HUES48 (cell line): ENCODE measurements around the gene SSNA1.

ENCODE experiments used
- H3K27ac ChIP-seq: one replicate; pipeline ENCODE4 v1.7.0; 2013; ENCODE audit warnings: low read depth, low read length, inconsistent platforms
- H3K27me3 ChIP-seq: 2 replicates; pipeline ENCODE4 v1.6.1; 2013; ENCODE audit warnings: mild to moderate bottlenecking, low read length; ENCODE audit not compliant: control insufficient read depth, insufficient read depth
- H3K36me3 ChIP-seq: 2 replicates; pipeline ENCODE4 v1.6.1; 2013; ENCODE audit warnings: low read length; ENCODE audit not compliant: control insufficient read depth, insufficient read depth
- H3K4me1 ChIP-seq: 2 replicates; pipeline ENCODE4 v1.6.1; 2013; ENCODE audit warnings: mild to moderate bottlenecking, low read length; ENCODE audit not compliant: control insufficient read depth, insufficient read depth
- H3K4me3 ChIP-seq: 2 replicates; pipeline ENCODE4 v1.5.1; 2013; ENCODE audit warnings: mild to moderate bottlenecking, low read depth, low read length
- H3K9ac ChIP-seq: 2 replicates; pipeline ENCODE4 v1.6.1; 2013; ENCODE audit warnings: mild to moderate bottlenecking, low read depth, low read length, moderate library complexity
- H3K9me3 ChIP-seq: 2 replicates; pipeline ENCODE4 v1.6.1; 2013; ENCODE audit warnings: low read length; ENCODE audit not compliant: control insufficient read depth, insufficient read depth

SSNA1 gene

GRCh38 chr9:137226338-137227053, 38.0 kb downstream of the SSNA1 start:
- Histone ChIP-seq H3K9me3 (no peaks in the 10 kb centered on the region), H3K4me1 (peaks cover 3% of the 10 kb centered on the region; the same call in 1 of the 2 replicates), H3K4me3 (no peak overlapping the region), H3K9ac (no peak overlapping the region), H3K27me3 (peaks cover 5% of the 10 kb centered on the region), H3K27ac (no peak overlapping the region), H3K36me3 (no peaks in the 10 kb centered on the region)

GRCh38 chr9:137227054-137227852, 38.8 kb downstream of the SSNA1 start, which contains the start of gene RNF224:
RNF224 (plus strand) TSS chr9:137227502; CDS start chr9:137228336, 834 bp downstream.
- peaks cover 5% of the 10 kb centered on the region for H3K27me3 ChIP-seq
- H3K9me3 ChIP-seq, result no peaks in the 10 kb centered on the region
- H3K4me3 ChIP-seq, result no peak within 1 kb of the TSS
- H3K9ac ChIP-seq, result no peak within 1 kb of the TSS
- no peaks in the 10 kb centered on the region for H3K36me3 ChIP-seq
- H3K4me1 ChIP-seq, result peaks cover 3% of the 10 kb centered on the region; the same call in 1 of the 2 replicates
- H3K27ac ChIP-seq, result no peak within 1 kb of the TSS

GRCh38 chr9:137227853-137228505, 39.5 kb downstream of the SSNA1 start:
- no peak overlapping the region for H3K9ac ChIP-seq
- H3K9me3 ChIP-seq, result no peaks in the 10 kb centered on the region
- H3K4me3 ChIP-seq, result no peak overlapping the region
- H3K4me1 ChIP-seq, result peaks cover 3% of the 10 kb centered on the region; the same call in 1 of the 2 replicates
- no peaks in the 10 kb centered on the region for H3K36me3 ChIP-seq
- H3K27me3 ChIP-seq, result no peaks in the 10 kb centered on the region
- H3K27ac ChIP-seq, result no peak overlapping the region

- H3K4me3 ChIP-seq, result no peak overlapping the region
- H3K9me3 ChIP-seq, result no peaks in the 10 kb centered on the region
- no peak overlapping the region for H3K9ac ChIP-seq
- H3K27ac ChIP-seq, result no peak overlapping the region
- H3K36me3 ChIP-seq, result no peaks in the 10 kb centered on the region
- peaks cover 3% of the 10 kb centered on the region; the same call in 1 of the 2 replicates for H3K4me1 ChIP-seq
- H3K27me3 ChIP-seq, result no peaks in the 10 kb centered on the region
Observed at GRCh38 chr9:137228506-137228967, 40.1 kb downstream of the SSNA1 start.

- Histone ChIP-seq H3K27ac (no peak overlapping the region), H3K4me1 (no peaks in the 10 kb centered on the region), H3K9me3 (no peaks in the 10 kb centered on the region), H3K36me3 (no peaks in the 10 kb centered on the region), H3K9ac (no peak overlapping the region), H3K27me3 (no peaks in the 10 kb centered on the region), H3K4me3 (no peak overlapping the region)
Observed at GRCh38 chr9:137228968-137229896, 40.8 kb downstream of the SSNA1 start.

GRCh38 chr9:137229903-137230704, 41.6 kb downstream of the SSNA1 start:
- Histone ChIP-seq H3K27ac (no peak overlapping the region), H3K4me3 (no peak overlapping the region), H3K4me1 (no peaks in the 10 kb centered on the region), H3K9ac (no peak overlapping the region), H3K36me3 (no peaks in the 10 kb centered on the region), H3K27me3 (no peaks in the 10 kb centered on the region), H3K9me3 (no peaks in the 10 kb centered on the region)

GRCh38 chr9:137230705-137231371, 42.4 kb downstream of the SSNA1 start, which contains the start of gene SLC34A3:
SLC34A3 (plus strand) TSS chr9:137230901; CDS start chr9:137231703, 802 bp downstream.
- H3K9ac ChIP-seq, result no peak within 1 kb of the TSS
- no peak within 1 kb of the TSS for H3K27ac ChIP-seq
- H3K4me1 ChIP-seq, result no peaks in the 10 kb centered on the region
- no peak within 1 kb of the TSS for H3K4me3 ChIP-seq
- no peaks in the 10 kb centered on the region for H3K27me3 ChIP-seq
- no peaks in the 10 kb centered on the region for H3K36me3 ChIP-seq
- H3K9me3 ChIP-seq, result no peaks in the 10 kb centered on the region

GRCh38 chr9:137231372-137232039, 43.0 kb downstream of the SSNA1 start:
- Histone ChIP-seq H3K4me1 (no peaks in the 10 kb centered on the region), H3K27me3 (no peaks in the 10 kb centered on the region), H3K9ac (no peak overlapping the region)

GRCh38 chr9:137232101-137232500, 43.6 kb downstream of the SSNA1 start:
- H3K27ac ChIP-seq, result no peak overlapping the region

More at GRCh38 chr9:137231372-137232039, 43.0 kb downstream of the SSNA1 start:
- Histone ChIP-seq H3K9me3 (no peaks in the 10 kb centered on the region), H3K27ac (no peak overlapping the region), H3K4me3 (no peak overlapping the region), H3K36me3 (no peaks in the 10 kb centered on the region)

More at GRCh38 chr9:137232101-137232500, 43.6 kb downstream of the SSNA1 start:
- Histone ChIP-seq H3K9ac (no peak overlapping the region), H3K36me3 (no peaks in the 10 kb centered on the region), H3K4me1 (no peaks in the 10 kb centered on the region), H3K4me3 (no peak overlapping the region), H3K27me3 (no peaks in the 10 kb centered on the region), H3K9me3 (no peaks in the 10 kb centered on the region)
